OCI-LY7 (cell line): ENCODE results near the gene SULF2.
A peak's percentile ranks its signal among the peaks of the same experiment; 100 is the strongest.

ENCODE experiments used
- EZH2phosphoT487 ChIP-seq: fragments of 200-600 bp; sonication (generic); IDR thresholded peaks from 2 replicates; pipeline ENCODE4 v1.6.1; 2018; ENCODE audit warnings: low read depth, borderline replicate concordance, mild to moderate bottlenecking, mixed run types, antibody characterized with exemption, low read length, moderate library complexity, mixed read lengths
- TF ChIP-seq, protein P1 (sequence below): fragments of 200-600 bp; sonication (generic); conservative IDR thresholded peaks from 2 replicates; pipeline ENCODE4 v1.5.1; 2014; ENCODE audit warnings: mild to moderate bottlenecking, antibody characterized with exemption, low read length, moderate library complexity, mixed read lengths

GRCh38 chr20:47663354-47664067 is 121.8 kb downstream of the SULF2 start:
- TF ChIP-seq, protein P1, sequence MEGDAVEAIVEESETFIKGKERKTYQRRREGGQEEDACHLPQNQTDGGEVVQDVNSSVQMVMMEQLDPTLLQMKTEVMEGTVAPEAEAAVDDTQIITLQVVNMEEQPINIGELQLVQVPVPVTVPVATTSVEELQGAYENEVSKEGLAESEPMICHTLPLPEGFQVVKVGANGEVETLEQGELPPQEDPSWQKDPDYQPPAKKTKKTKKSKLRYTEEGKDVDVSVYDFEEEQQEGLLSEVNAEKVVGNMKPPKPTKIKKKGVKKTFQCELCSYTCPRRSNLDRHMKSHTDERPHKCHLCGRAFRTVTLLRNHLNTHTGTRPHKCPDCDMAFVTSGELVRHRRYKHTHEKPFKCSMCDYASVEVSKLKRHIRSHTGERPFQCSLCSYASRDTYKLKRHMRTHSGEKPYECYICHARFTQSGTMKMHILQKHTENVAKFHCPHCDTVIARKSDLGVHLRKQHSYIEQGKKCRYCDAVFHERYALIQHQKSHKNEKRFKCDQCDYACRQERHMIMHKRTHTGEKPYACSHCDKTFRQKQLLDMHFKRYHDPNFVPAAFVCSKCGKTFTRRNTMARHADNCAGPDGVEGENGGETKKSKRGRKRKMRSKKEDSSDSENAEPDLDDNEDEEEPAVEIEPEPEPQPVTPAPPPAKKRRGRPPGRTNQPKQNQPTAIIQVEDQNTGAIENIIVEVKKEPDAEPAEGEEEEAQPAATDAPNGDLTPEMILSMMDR: peak; percentile 96
- no peak for TF ChIP-seq EZH2phosphoT487
